ENCODE data around the gene PRG2.
"Not testable (repeated sequence)": the region's sequence is repeated elsewhere in the genome, so short reads cannot be mapped to it uniquely, and the experiment has no call there.

Gene PRG2

GRCh38 chr11:57407941-57408475 is 17.6 kb upstream of the PRG2 start:
- no peaks in the 10 kb centered on the region for H3K27me3 ChIP-seq (replicated peaks; ENCODE audit: control insufficient read depth, insufficient read depth, low read length, poor library complexity, severe bottlenecking)
- H3K4me3 ChIP-seq (ENCODE audit: insufficient read depth, low read depth, low read length, poor library complexity, severe bottlenecking), result no peak overlapping the region
- no peak for DNase-seq
- peaks cover 8% of the 10 kb centered on the region for H3K36me3 ChIP-seq (ENCODE audit: control insufficient read depth, insufficient read depth, low read length)
- H3K27ac ChIP-seq (ENCODE audit: insufficient read depth, low read length, poor library complexity, severe bottlenecking), result no peak overlapping the region
- no peaks in the 10 kb centered on the region for H3K4me1 ChIP-seq (ENCODE audit: control insufficient read depth, insufficient read depth, low read length, poor library complexity, severe bottlenecking)
- no peaks in the 10 kb centered on the region for H3K9me3 ChIP-seq (ENCODE audit: control insufficient read depth, low read length)

- Histone ChIP-seq H3K27me3 (replicated peaks; ENCODE audit: control insufficient read depth, insufficient read depth, low read length, poor library complexity, severe bottlenecking) (no peaks in the 10 kb centered on the region), H3K4me1 (ENCODE audit: control insufficient read depth, insufficient read depth, low read length, poor library complexity, severe bottlenecking) (no peaks in the 10 kb centered on the region), H3K9me3 (ENCODE audit: control insufficient read depth, low read length) (no peaks in the 10 kb centered on the region), H3K27ac (ENCODE audit: insufficient read depth, low read length, poor library complexity, severe bottlenecking) (no peak overlapping the region), H3K4me3 (ENCODE audit: insufficient read depth, low read depth, low read length, poor library complexity, severe bottlenecking) (no peak overlapping the region), H3K36me3 (ENCODE audit: control insufficient read depth, insufficient read depth, low read length) (peaks cover 8% of the 10 kb centered on the region)
- DNase-seq, result no peak
Observed at GRCh38 chr11:57407010-57407920, 16.8 kb upstream of the PRG2 start.

GRCh38 chr11:57406337-57406904 is 16.0 kb upstream of the PRG2 start:
- Histone ChIP-seq H3K27me3 (replicated peaks; ENCODE audit: control insufficient read depth, insufficient read depth, low read length, poor library complexity, severe bottlenecking) (no peaks in the 10 kb centered on the region), H3K4me3 (ENCODE audit: insufficient read depth, low read depth, low read length, poor library complexity, severe bottlenecking) (no peak overlapping the region), H3K9me3 (ENCODE audit: control insufficient read depth, low read length) (no peaks in the 10 kb centered on the region), H3K36me3 (ENCODE audit: control insufficient read depth, insufficient read depth, low read length) (peaks cover 8% of the 10 kb centered on the region), H3K4me1 (ENCODE audit: control insufficient read depth, insufficient read depth, low read length, poor library complexity, severe bottlenecking) (no peaks in the 10 kb centered on the region), H3K27ac (ENCODE audit: insufficient read depth, low read length, poor library complexity, severe bottlenecking) (no peak overlapping the region)
- DNase-seq, result no peak

GRCh38 chr11:57405271-57405860 is 14.9 kb upstream of the PRG2 start:
- Histone ChIP-seq H3K36me3 (ENCODE audit: control insufficient read depth, insufficient read depth, low read length) (peaks cover 8% of the 10 kb centered on the region), H3K4me3 (ENCODE audit: insufficient read depth, low read depth, low read length, poor library complexity, severe bottlenecking) (no peak overlapping the region), H3K27me3 (replicated peaks; ENCODE audit: control insufficient read depth, insufficient read depth, low read length, poor library complexity, severe bottlenecking) (no peaks in the 10 kb centered on the region), H3K27ac (ENCODE audit: insufficient read depth, low read length, poor library complexity, severe bottlenecking) (no peak overlapping the region), H3K9me3 (ENCODE audit: control insufficient read depth, low read length) (no peaks in the 10 kb centered on the region), H3K4me1 (ENCODE audit: control insufficient read depth, insufficient read depth, low read length, poor library complexity, severe bottlenecking) (no peaks in the 10 kb centered on the region)
- DNase-seq, result no peak

GRCh38 chr11:57403802-57404147 is 13.3 kb upstream of the PRG2 start:
- H3K4me1 ChIP-seq (ENCODE audit: control insufficient read depth, insufficient read depth, low read length, poor library complexity, severe bottlenecking), result no peaks in the 10 kb centered on the region
- H3K36me3 ChIP-seq (ENCODE audit: control insufficient read depth, insufficient read depth, low read length), result peaks cover 8% of the 10 kb centered on the region
- no peaks in the 10 kb centered on the region for H3K27me3 ChIP-seq (replicated peaks; ENCODE audit: control insufficient read depth, insufficient read depth, low read length, poor library complexity, severe bottlenecking)
- no peaks in the 10 kb centered on the region for H3K9me3 ChIP-seq (ENCODE audit: control insufficient read depth, low read length)
- no peak overlapping the region for H3K27ac ChIP-seq (ENCODE audit: insufficient read depth, low read length, poor library complexity, severe bottlenecking)
- no peak overlapping the region for H3K4me3 ChIP-seq (ENCODE audit: insufficient read depth, low read depth, low read length, poor library complexity, severe bottlenecking)
- no peak for DNase-seq

DNA sequence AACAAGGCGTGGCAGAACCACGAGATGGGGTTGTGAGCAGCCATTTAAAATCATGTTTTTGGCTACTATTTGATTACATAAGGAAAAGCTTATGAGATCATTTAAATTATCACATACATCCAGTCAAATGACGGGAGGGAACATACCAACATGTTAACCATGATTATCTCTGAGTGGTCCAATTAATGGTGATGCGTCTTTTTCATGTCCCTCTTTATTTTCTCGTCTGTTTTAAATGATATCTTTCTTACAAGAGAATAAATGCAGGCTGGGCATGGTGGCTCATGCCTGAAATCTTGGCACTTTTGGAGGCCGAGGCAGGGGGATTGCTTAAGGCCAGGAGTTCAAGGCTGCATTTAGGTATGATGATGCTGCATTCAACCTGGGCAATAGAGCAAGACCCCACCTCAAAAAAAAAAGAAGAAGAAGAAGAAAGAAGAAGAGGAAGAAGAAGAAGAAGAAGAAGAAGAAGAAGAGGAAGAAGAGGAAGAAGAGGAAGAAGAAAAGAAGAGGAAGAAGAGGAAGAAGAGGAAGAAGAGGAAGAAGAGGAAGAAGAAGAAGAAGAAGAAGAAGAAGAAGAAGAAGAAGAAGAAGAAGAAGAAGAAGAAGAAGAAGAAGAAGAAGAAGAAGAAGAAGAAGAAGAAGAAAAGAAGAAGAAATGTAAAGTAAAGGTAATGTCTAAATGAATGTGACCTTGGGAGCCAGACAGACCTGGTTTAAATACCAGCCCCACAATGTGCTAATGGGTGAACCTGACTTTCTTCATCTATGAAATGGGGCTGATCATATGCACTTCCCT is 12.8 kb upstream of the PRG2 start:
- H3K9me3 ChIP-seq (ENCODE audit: control insufficient read depth, low read length); H3K4me1 ChIP-seq (ENCODE audit: control insufficient read depth, insufficient read depth, low read length, poor library complexity, severe bottlenecking); H3K4me3 ChIP-seq (ENCODE audit: insufficient read depth, low read depth, low read length, poor library complexity, severe bottlenecking); H3K36me3 ChIP-seq (ENCODE audit: control insufficient read depth, insufficient read depth, low read length); DNase-seq; H3K27me3 ChIP-seq (replicated peaks; ENCODE audit: control insufficient read depth, insufficient read depth, low read length, poor library complexity, severe bottlenecking); H3K27ac ChIP-seq (ENCODE audit: insufficient read depth, low read length, poor library complexity, severe bottlenecking): not testable (repeated sequence)

GRCh38 chr11:57402188-57403002 is 11.9 kb upstream of the PRG2 start:
- no peak for DNase-seq
- no peaks in the 10 kb centered on the region for H3K27me3 ChIP-seq (replicated peaks; ENCODE audit: control insufficient read depth, insufficient read depth, low read length, poor library complexity, severe bottlenecking)
- H3K27ac ChIP-seq (ENCODE audit: insufficient read depth, low read length, poor library complexity, severe bottlenecking), result no peak overlapping the region
- no peaks in the 10 kb centered on the region for H3K4me1 ChIP-seq (ENCODE audit: control insufficient read depth, insufficient read depth, low read length, poor library complexity, severe bottlenecking)
- peaks cover 2% of the 10 kb centered on the region for H3K36me3 ChIP-seq (ENCODE audit: control insufficient read depth, insufficient read depth, low read length)
- no peaks in the 10 kb centered on the region for H3K9me3 ChIP-seq (ENCODE audit: control insufficient read depth, low read length)
- H3K4me3 ChIP-seq (ENCODE audit: insufficient read depth, low read depth, low read length, poor library complexity, severe bottlenecking), result no peak overlapping the region

DNA sequence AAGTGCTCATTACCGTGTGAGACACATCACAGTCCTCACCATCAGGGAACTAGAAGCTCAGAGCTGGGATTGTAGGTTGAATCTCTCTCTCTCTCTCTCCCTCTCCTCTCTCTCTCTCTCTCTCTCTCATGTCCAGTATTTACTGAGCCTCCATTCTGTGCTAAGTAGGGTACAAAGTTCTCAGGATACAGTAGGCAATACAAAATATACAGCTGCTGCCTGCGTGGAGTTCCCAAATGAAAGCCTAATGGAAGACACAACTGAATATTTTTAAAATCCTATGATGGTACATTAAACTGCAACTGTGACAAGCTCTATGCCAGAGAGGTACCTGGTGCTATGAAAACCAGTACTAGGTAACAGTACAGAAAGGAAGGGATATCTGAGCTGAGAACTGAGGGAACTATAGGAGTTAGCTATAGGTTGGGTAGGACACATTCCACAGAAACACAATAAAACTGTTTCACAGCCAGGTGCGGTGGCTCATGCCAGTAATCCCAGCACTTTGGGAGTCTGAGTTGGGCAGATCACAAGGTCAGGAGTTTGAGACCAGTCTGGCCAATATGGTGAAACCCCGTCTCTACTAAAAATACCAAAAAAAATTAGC is 9.6 kb upstream of the PRG2 start:
- no peaks in the 10 kb centered on the region for H3K36me3 ChIP-seq (ENCODE audit: control insufficient read depth, insufficient read depth, low read length)
- no peak overlapping the region for H3K27ac ChIP-seq (ENCODE audit: insufficient read depth, low read length, poor library complexity, severe bottlenecking)
- H3K4me1 ChIP-seq (ENCODE audit: control insufficient read depth, insufficient read depth, low read length, poor library complexity, severe bottlenecking), result no peaks in the 10 kb centered on the region
- DNase-seq, result no peak
- no peaks in the 10 kb centered on the region for H3K27me3 ChIP-seq (replicated peaks; ENCODE audit: control insufficient read depth, insufficient read depth, low read length, poor library complexity, severe bottlenecking)
- no peak overlapping the region for H3K4me3 ChIP-seq (ENCODE audit: insufficient read depth, low read depth, low read length, poor library complexity, severe bottlenecking)
- no peaks in the 10 kb centered on the region for H3K9me3 ChIP-seq (ENCODE audit: control insufficient read depth, low read length)

- H3K9me3 ChIP-seq (ENCODE audit: control insufficient read depth, low read length), result no peaks in the 10 kb centered on the region
- H3K36me3 ChIP-seq (ENCODE audit: control insufficient read depth, insufficient read depth, low read length), result no peaks in the 10 kb centered on the region
- H3K27ac ChIP-seq (ENCODE audit: insufficient read depth, low read length, poor library complexity, severe bottlenecking), result no peak overlapping the region
- no peak overlapping the region for H3K4me3 ChIP-seq (ENCODE audit: insufficient read depth, low read depth, low read length, poor library complexity, severe bottlenecking)
- no peak for DNase-seq
- H3K27me3 ChIP-seq (replicated peaks; ENCODE audit: control insufficient read depth, insufficient read depth, low read length, poor library complexity, severe bottlenecking), result no peaks in the 10 kb centered on the region
- H3K4me1 ChIP-seq (ENCODE audit: control insufficient read depth, insufficient read depth, low read length, poor library complexity, severe bottlenecking), result no peaks in the 10 kb centered on the region
Observed at GRCh38 chr11:57399221-57399620, 8.8 kb upstream of the PRG2 start.
